H1 (cell line): ENCODE results near the gene OPCML. TPM values are rescaled to one million over a fixed set of nuclear protein-coding genes. Genes with fewer than 3 reads are reported as not detected.

ENCODE experiments used
- EGR1 ChIP-seq: IDR thresholded peaks from 2 replicates; pipeline ENCODE4 v1.6.1; 2011; ENCODE audit warnings: low read depth, low read length, borderline replicate concordance
- KDM4A ChIP-seq: IDR thresholded peaks from one replicate; pipeline ENCODE4 v1.7.1; 2012; ENCODE audit warnings: low read depth, mild to moderate bottlenecking, moderate library complexity, low read length, inconsistent platforms; ENCODE audit not compliant: severe bottlenecking
- PHF8 ChIP-seq: fragments of 200-600 bp; sonication (generic); conservative IDR thresholded peaks from 2 replicates; pipeline ENCODE4 v1.7.1; 2012; ENCODE audit warnings: low read depth, mild to moderate bottlenecking, inconsistent platforms, low read length, moderate library complexity
- POLR2AphosphoS5 ChIP-seq: IDR thresholded peaks from 2 replicates; pipeline ENCODE4 v1.6.1; 2011; ENCODE audit warnings: low read depth, low read length
- RFX5 ChIP-seq: IDR thresholded peaks from 2 replicates; pipeline ENCODE4 v1.6.1; 2011; ENCODE audit warnings: low read depth, low read length, improper control_type of control experiment, borderline replicate concordance
- SIX5 ChIP-seq: IDR thresholded peaks from 2 replicates; pipeline ENCODE4 v1.6.1; 2011; ENCODE audit warnings: mild to moderate bottlenecking, low read depth, low read length
- polyA plus RNA-seq, 7 experiments: library from polyadenylated mRNA; depleted of rRNA in 3 of 7; stranded (reverse) in 5 of 7; unstranded in 2 of 7; fragments of >200 nt in 5 of 7; fragments of 200-250 nt in 2 of 7; gene quantifications; 1 replicate in 5 of 7; 2 replicates in 1 of 7; 4 replicates in 1 of 7; pipeline versions ENCODE4 v1.2.1 to v1.2.3, GENCODE V29; 2011 to 2013; ENCODE audit warnings: missing spikeins in 2 of 7, mixed read lengths in 2 of 7
- total RNA-seq: library from RNA; stranded (reverse); fragmentation: NEBNext Ultra II Directional; extraction: Animal tissue kit (Norgen Biotek cat#: 25700); gene quantifications from 2 replicates; pipeline ENCODE4 v1.2.1, GENCODE V29; 2021
- TF ChIP-seq, protein P1 (sequence below): IDR thresholded peaks from 2 replicates; pipeline ENCODE4 v1.6.1; 2011; ENCODE audit warnings: low read length, improper control_type of control experiment

OPCML gene
- total and polyA plus RNA-seq, 2 of the 8 experiments (the other 6 are each of a cell fraction or from before 2014, with no cell fraction given) = 2.3 to 3.1 TPM

DNA sequence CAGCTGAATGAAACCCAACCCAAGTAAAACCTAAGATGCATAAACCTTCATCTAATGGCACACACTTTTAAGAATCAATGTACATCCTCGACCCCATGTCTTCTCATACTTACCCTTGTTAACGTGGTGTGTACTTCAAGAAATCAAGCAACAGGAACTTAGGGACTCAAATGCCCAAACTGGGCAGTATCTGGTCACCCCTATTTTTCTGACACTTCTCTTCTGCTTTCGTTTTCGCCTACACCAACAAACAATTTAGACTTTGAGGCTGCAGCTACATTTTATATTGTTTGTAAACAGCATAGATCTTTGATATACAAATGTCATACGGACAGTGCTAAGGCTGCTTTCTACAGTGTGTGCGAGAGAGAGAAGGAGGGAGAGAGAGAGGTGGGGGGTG lies 1117.8 kb downstream of the OPCML start (continued):
- TF ChIP-seq, protein P1, sequence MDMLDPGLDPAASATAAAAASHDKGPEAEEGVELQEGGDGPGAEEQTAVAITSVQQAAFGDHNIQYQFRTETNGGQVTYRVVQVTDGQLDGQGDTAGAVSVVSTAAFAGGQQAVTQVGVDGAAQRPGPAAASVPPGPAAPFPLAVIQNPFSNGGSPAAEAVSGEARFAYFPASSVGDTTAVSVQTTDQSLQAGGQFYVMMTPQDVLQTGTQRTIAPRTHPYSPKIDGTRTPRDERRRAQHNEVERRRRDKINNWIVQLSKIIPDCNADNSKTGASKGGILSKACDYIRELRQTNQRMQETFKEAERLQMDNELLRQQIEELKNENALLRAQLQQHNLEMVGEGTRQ = no peak
- TF ChIP-seq RFX5 = no peak
- no peak for TF ChIP-seq POLR2AphosphoS5
- no peak for TF ChIP-seq PHF8
- no peak for TF ChIP-seq SIX5
- TF ChIP-seq EGR1 = no peak
- no peak for TF ChIP-seq KDM4A
